Right cardiac atrium (tissue), 5 donors: ENCODE measurements around the gene ST6GALNAC3. TPM values are rescaled to one million over a fixed set of nuclear protein-coding genes. Genes with fewer than 3 reads are reported as not detected.
"Not testable (repeated sequence)": the region's sequence is repeated elsewhere in the genome, so short reads cannot be mapped to it uniquely, and the experiment has no call there.

Source experiments
- ATAC-seq, 2 donors: fragments of 200-7000 bp; cut with Tn5 transposase; one replicate each; pipeline versions ENCODE4 v1.8.0 to v1.9.1; 2020; ENCODE audit warnings: moderate library complexity in 2 of 2, mild to moderate bottlenecking in 1 of 2
- DNase-seq, 3 donors: peaks; one replicate each; pipeline ENCODE4 v3.0.0-alpha.2; 2020
- H3K27ac ChIP-seq: one replicate; pipeline ENCODE4 v1.5.1; 2013; ENCODE audit warnings: mild to moderate bottlenecking, low read length, control low read depth, moderate library complexity
- H3K27me3 ChIP-seq: one replicate; pipeline ENCODE4 v1.6.1; 2013; ENCODE audit not compliant: control insufficient read depth, insufficient read depth
- H3K4me1 ChIP-seq: one replicate; pipeline ENCODE4 v1.6.1; 2013; ENCODE audit warnings: low read length; ENCODE audit not compliant: control insufficient read depth, insufficient read depth
- H3K4me3 ChIP-seq: one replicate; pipeline ENCODE4 v1.5.1; 2013; ENCODE audit warnings: low read length, control low read depth
- H3K9me3 ChIP-seq: one replicate; pipeline ENCODE4 v1.6.1; 2013; ENCODE audit warnings: low read length; ENCODE audit not compliant: control insufficient read depth
- WGBS: extraction: QIAGEN DNeasy Blood & Tissue Kit; methylation state at CpG from one replicate; pipeline ENCODE4 v1.1.7; 2013; 5-methylcytosine and 5-hydroxymethylcytosine counted together
- intact Hi-C, 4 donors: fragments of 100-400 bp; cut with DNase I; formaldehyde crosslinking; loops; one replicate each; pipeline versions ENCODE4 v1.11.0 to v1.14.0; 2022 to 2023
- polyA plus RNA-seq: library from polyadenylated mRNA; stranded (reverse); fragments of 200-250 nt; gene quantifications from one replicate; pipeline ENCODE4 v1.2.3, GENCODE V29; 2013
- total RNA-seq, 4 donors: library from RNA; stranded (reverse); fragmentation: NEBNext Ultra II Directional; extraction: Animal tissue kit (Norgen Biotek cat#: 25700); gene quantifications; one replicate each; pipeline ENCODE4 v1.2.1, GENCODE V29; 2021
- donor health status: healthy with polysubstance abuse.
- donor health status: DM: no; HTN: yes; CAD: no.
- donor health status: DM: no; HTN: no; CAD: no.
- donor health status: DM: no; HTN: yes; CAD: no; lungs with severe emphysema.
- donor health status: DM: yes; HTN: yes; CAD: no.

ST6GALNAC3 gene
- total and polyA plus RNA-seq, 5 donors: 2.8 to 19.9 (median 15.4) TPM

DNA sequence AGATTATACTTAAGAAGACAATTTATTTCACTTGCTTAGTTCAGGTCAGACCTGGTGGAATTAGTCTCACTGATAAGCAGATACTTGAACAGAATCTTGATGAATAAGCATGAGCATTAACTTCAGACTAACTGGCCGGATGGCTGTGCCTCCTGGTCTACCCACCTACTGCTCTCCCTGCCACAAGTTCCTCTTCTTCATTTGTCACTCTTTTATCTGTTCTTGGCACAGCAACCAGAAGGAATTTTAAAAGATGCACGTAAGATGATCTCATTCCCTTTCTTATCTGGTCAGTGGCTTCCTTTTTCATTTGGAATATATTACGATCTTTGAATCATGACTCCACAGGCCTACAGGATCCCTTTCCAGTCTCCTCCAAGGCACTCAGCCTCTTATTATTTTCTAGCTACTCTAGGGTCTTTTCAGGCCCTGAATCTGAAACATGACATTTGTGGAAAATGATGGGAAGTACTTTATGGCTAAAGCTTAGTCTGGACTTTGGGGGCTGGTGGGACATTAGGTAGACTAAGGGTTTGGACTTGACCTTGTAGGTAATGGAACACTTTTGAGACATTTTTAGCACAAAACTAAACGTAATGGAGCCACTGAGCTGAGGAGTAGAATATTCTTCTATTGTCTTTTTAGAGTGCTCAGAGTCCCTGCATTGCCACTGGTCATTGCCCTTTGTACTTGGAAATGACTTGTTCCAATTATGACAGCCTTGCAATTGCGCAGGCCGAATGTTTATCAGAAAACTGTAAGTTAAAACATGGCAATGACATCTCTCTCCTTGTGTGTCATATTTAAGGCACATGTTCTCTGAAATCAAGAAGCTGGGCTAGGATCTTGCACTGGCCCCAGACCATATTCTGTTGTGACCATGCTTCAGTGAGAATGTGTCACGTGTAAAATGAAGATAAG lies 16.0 kb downstream of the ST6GALNAC3 start:
- intact Hi-C loops: no loop called here
- H3K27ac ChIP-seq: no peak overlapping the region
- WGBS: 63% methylated on average over 7 of the region's 7 CpGs
- no peaks in the 10 kb centered on the region for H3K9me3 ChIP-seq
- no peak overlapping the region for H3K4me3 ChIP-seq
- DNase-seq (no peak), ATAC-seq (peak in 1 of 2 donors; percentile 45)
- H3K4me1 ChIP-seq: no peaks in the 10 kb centered on the region
- H3K27me3 ChIP-seq: no peaks in the 10 kb centered on the region

DNA sequence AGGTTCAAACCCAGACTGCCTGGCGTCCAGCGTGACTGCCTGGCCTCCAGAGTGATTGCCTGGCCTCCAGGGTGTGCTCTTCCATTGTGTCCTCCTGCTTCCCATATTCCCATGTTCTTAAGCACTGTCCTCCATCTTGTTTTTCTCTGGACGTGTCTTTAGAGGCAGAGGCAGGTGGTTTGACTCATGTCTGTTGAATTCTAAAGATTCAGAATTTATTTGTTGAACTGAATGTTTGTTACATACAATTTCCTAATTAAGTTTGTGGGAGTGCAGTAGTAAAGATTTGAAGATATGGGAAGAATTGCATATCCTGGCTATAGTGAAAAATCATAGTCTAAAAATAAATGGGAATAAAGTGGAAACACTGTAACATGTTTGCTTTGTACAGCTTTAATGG lies 18.3 kb downstream of the ST6GALNAC3 start:
- Histone ChIP-seq H3K4me1 (no peaks in the 10 kb centered on the region), H3K9me3 (no peaks in the 10 kb centered on the region), H3K27me3 (no peaks in the 10 kb centered on the region), H3K4me3 (no peak overlapping the region), H3K27ac (no peak overlapping the region)
- DNase-seq: no peak
- 86% methylated on average over 3 of the region's 3 CpGs for WGBS
- no peak for ATAC-seq
- intact Hi-C loops: no loop called here

DNA sequence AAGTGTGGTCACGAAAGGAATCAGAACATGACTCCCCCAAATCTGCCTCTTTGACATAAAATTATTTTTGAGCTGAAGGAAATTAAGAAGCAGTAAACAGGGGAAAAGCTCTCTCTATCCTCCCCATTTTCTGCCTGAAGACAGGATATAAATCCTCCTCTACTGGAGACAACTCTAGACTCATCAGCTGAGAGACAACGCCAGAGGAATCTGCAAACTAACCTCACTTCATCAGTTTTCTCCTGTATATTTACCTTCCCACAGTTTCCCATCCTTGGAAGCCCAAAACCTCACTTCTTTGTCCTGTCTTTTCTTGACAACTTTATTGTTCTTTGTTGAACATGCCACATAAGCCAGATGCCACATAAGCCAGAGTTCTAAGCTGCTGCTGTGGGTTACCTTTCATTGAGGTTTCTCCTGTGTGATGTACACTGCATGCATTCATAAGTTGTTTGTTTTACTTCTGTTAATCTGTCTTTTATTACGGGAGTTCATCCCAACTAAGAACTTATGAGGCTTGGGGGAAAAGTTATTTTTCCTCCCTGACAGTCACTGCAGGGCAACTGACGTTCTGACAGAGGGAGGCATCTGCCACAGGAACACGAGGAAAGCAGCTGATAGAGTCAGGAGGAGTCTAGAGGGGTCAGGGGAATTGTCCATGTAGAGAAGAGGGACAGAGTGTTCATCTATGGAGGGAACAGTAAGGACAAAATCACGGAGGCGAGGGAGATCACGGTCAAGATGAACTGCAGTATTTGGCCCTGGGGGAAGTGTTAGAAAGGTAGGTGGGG lies 19.2 kb downstream of the ST6GALNAC3 start:
- DNase-seq: no peak
- intact Hi-C loops: no loop called here
- H3K4me3 ChIP-seq: no peak overlapping the region
- no peak for ATAC-seq
- WGBS: 76% methylated on average over 8 of the region's 8 CpGs
- H3K9me3 ChIP-seq: no peaks in the 10 kb centered on the region
- no peaks in the 10 kb centered on the region for H3K4me1 ChIP-seq
- H3K27ac ChIP-seq: no peak overlapping the region
- no peaks in the 10 kb centered on the region for H3K27me3 ChIP-seq

DNA sequence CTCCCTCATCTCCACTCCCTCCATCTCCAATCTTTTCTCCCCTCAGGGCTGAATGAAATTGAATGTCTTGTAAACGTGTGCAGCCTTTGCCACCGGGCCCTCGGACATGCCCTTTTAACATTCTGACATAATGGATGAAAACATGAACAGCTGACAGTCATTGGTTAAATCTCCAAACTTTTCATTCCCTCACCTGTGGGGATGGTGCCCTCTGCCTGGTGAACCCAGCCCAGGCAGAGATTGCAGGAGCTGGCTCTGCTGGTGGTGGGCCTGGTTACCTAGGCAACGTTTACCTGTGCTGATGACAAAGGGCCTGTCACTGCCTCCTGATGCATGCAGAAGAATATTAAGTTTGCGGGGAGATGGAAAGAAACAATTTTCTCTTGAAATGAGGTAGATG lies 21.3 kb downstream of the ST6GALNAC3 start:
- DNase-seq (peak in 1 of 3 donors; percentile 19), ATAC-seq (no peak)
- no peaks in the 10 kb centered on the region for H3K4me1 ChIP-seq
- no peak overlapping the region for H3K4me3 ChIP-seq
- H3K9me3 ChIP-seq: no peaks in the 10 kb centered on the region
- intact Hi-C loops: no loop called here
- H3K27me3 ChIP-seq: no peaks in the 10 kb centered on the region
- 51% methylated on average over 5 of the region's 5 CpGs for WGBS
- H3K27ac ChIP-seq: no peak overlapping the region

DNA sequence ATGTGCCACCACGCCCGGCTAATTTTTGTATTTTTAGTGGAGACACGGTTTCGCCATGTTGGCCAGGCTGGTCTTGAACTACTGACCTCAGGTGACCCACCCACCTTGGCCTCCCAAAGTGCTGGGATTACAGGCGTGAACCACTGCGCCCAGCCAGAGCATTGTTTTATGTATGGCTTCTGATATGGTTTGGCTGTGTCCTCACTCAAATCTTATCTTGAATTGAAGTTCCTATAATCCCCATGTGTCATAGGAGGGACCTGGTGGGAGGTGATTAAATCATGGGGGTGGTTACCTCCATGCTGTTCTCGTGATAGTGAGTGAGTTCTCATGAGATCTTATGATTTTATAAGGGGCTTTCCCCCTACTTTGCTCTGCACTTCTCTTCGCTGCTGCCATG lies 22.5 kb downstream of the ST6GALNAC3 start:
- peak in 1 of 2 donors; percentile 63 for ATAC-seq
- DNase-seq, H3K4me1 ChIP-seq, H3K27me3 ChIP-seq, H3K27ac ChIP-seq, H3K9me3 ChIP-seq, H3K4me3 ChIP-seq, intact Hi-C loops: not testable (repeated sequence)
- WGBS: 92% methylated on average over 8 of the region's 8 CpGs

DNA sequence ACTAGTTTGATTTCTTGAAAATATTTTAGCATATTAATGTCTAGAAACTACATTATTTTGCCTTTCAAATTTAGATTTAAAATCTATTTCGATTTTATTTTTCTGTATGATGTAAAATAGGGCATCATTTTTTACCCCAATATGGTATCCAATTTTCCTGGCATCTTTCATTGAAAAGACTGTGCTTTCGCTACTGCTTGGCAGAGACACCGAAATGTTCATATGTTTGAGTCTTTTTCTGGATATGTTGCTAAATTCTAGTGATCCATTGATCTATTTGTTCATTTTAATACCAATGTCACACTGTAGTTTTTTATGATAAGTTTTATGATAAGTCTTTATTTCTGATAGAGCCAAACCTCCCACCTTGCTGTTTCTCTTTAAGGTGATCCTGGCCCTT lies 24.3 kb downstream of the ST6GALNAC3 start:
- no peaks in the 10 kb centered on the region for H3K9me3 ChIP-seq
- H3K4me1 ChIP-seq: no peaks in the 10 kb centered on the region
- 93% methylated on average over 3 of the region's 3 CpGs for WGBS
- no peak overlapping the region for H3K4me3 ChIP-seq
- intact Hi-C loops: no loop called here
- no peaks in the 10 kb centered on the region for H3K27me3 ChIP-seq
- no peak for ATAC-seq
- no peak overlapping the region for H3K27ac ChIP-seq
- no peak for DNase-seq

DNA sequence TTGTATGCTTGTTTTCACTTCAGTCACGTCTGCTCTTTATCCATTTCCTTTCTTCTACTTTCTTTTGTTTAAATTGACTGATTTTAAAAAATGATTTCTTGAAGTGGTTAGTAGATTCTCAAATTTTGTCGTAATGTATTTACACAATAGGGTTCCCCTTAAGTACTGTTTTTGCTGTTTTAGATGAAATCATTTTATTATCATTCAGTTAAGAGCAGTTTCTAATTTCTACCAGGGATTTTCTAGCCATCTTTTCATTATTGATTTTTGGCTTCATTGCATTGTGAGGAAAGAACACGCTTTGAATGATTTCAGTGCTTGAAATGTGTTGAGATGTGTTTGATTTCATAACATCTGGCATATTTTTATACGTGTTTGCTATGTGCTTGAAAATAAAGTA lies 27.0 kb downstream of the ST6GALNAC3 start:
- no peaks in the 10 kb centered on the region for H3K27me3 ChIP-seq
- no peaks in the 10 kb centered on the region for H3K4me1 ChIP-seq
- WGBS: 71% methylated on average over 4 of the region's 4 CpGs
- no peaks in the 10 kb centered on the region for H3K9me3 ChIP-seq
- intact Hi-C loops: no loop called here
- DNase-seq (no peak), ATAC-seq (no peak)
- no peak overlapping the region for H3K4me3 ChIP-seq
- no peak overlapping the region for H3K27ac ChIP-seq

DNA sequence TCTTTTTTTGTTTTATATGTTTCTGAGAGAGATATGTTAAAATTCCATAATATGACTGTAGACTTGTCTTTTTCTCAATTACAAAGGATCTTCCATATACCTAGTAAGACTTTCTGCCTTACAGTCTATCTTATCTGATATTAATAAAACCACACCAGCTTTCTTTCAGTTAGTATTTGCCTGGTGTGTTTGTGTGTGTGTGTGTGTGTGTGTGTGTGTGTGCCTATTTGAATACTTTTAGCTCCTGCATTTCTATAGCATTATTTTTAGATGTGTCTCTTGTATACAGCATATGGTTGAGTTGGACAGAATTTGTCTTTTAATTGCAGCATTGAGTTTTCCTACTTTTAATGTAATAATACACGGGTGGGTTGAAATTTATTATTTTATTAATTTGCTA lies 27.5 kb downstream of the ST6GALNAC3 start:
- Histone ChIP-seq H3K27me3 (no peaks in the 10 kb centered on the region), H3K4me1 (no peaks in the 10 kb centered on the region), H3K9me3 (no peaks in the 10 kb centered on the region), H3K4me3 (no peak overlapping the region), H3K27ac (no peak overlapping the region)
- intact Hi-C loops: no loop called here
- no peak for DNase-seq
- 89% methylated on average over 1 of the region's 1 CpG for WGBS
- ATAC-seq: no peak

DNA sequence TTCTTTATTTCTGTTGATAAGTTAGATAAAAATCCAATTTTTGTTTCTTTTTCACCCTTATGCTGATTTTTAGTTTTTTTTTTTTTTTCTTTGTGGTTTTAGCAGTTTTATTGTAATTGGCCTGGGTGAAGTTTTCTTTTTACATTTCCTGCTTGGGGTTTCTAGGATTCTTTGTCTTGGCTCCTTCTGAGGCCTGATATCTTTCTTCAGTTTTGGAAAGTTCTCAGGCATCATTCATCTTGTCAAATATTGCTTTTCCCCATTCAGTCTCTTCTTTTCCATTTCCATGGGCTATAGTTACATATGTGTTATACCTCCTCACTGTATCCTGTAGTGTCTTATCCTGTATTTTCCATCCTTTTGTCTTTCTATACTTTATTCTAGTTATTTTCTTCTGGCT lies 28.5 kb downstream of the ST6GALNAC3 start:
- Histone ChIP-seq H3K4me3 (no peak overlapping the region), H3K27me3 (no peaks in the 10 kb centered on the region), H3K4me1 (no peaks in the 10 kb centered on the region), H3K27ac (no peak overlapping the region), H3K9me3 (no peaks in the 10 kb centered on the region)
- intact Hi-C loops: no loop called here
- DNase-seq: no peak
- ATAC-seq: peak in 1 of 2 donors; percentile 53

DNA sequence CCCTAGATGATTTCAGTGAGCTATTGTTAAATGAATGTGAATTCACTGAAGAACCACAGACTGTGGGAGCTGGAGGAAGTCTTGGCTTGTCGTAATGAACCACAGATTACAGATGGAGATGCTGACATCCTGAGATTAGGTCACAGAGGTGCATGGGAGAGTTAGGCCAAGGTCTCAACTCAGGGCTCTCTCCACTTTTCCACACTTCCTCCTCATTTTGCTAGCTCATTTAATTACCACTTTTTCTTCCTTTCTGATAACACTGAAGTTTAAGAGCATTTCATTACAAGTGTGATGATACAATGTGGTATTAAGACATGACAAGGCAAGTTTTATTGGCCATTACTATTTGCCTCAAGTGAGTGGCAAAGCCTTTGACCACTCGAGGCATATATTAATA lies 30.8 kb downstream of the ST6GALNAC3 start:
- Histone ChIP-seq H3K27ac (no peak overlapping the region), H3K4me3 (no peak overlapping the region), H3K9me3 (no peaks in the 10 kb centered on the region), H3K27me3 (no peaks in the 10 kb centered on the region), H3K4me1 (no peaks in the 10 kb centered on the region)
- ATAC-seq (peak in 1 of 2 donors; percentile 15), DNase-seq (no peak)
- WGBS: 60% methylated on average over 2 of the region's 2 CpGs
- intact Hi-C loops: no loop called here

DNA sequence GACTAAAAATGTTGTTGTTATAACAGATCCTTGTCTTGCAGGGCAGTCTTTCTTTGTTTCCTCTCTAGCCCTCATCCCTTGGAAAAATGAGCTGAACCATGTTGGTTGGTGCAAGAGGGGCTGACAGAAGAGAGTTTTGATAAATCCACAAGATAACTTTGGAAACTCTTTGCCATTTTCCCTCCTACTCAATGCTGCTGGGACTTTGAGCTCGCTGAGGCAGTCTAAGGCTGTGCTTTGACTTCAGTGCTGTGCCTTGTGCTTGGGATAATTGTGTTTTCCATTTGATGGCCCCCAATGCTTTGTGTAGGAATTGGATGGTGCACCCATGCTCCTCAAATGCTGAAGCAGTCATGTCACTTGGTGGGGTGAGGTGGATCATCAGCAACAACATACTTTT lies 31.7 kb downstream of the ST6GALNAC3 start:
- 92% methylated on average over 1 of the region's 1 CpG for WGBS
- no peak overlapping the region for H3K27ac ChIP-seq
- intact Hi-C loops: no loop called here
- no peaks in the 10 kb centered on the region for H3K4me1 ChIP-seq
- no peak for DNase-seq
- H3K4me3 ChIP-seq: no peak overlapping the region
- H3K9me3 ChIP-seq: no peaks in the 10 kb centered on the region
- ATAC-seq: no peak
- H3K27me3 ChIP-seq: no peaks in the 10 kb centered on the region
